ENCODE measurements around the gene PSMD9.

DNA sequence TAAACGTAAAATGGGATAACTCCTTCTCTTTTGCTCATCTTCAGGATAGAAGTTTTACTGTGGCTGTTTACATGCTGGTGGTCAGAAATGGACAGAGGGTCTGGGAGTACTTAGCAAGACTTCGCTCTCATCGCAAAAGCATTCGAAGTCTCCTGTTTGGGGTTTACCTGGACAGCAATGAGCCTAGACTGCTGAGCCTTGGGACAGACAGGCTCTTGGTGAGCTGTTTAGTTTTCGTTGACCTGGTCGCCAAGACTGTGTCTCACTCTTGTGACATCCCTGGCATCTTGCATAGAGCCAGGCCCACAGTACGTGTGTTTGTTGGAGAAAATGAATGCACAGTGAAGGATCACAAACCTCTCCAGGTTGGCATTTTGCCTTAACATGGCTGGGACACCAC is 72.0 kb downstream of the PSMD9 start:
- TF ChIP-seq EZH2 (IDR thresholded peaks at IDR 0.05; ENCODE audit: insufficient read depth, poor library complexity, severe bottlenecking) (no peak), EZH2phosphoT487 (IDR thresholded peaks at IDR 0.05; ENCODE audit: insufficient read depth, low read depth) (no peak)

Data from GM23248 (cell line).